Renal cortical epithelial cell (primary cell): Measurements from ENCODE around the gene SLFN12L. TPM values are rescaled to one million over a fixed set of nuclear protein-coding genes. Genes with fewer than 3 reads are reported as not detected.
A peak's percentile ranks its signal among the peaks of the same experiment; 100 is the strongest.
"Not testable (repeated sequence)": the region's sequence is repeated elsewhere in the genome, so short reads cannot be mapped to it uniquely, and the experiment has no call there.

ENCODE experiments used
- DNase-seq: peaks from one replicate; pipeline ENCODE4 v3.0.0-alpha.2; 2011; ENCODE audit warnings: low read depth
- total RNA-seq: library from RNA; depleted of rRNA; stranded (reverse); fragments of >200 nt; gene quantifications from 2 replicates; pipeline ENCODE4 v1.2.3, GENCODE V29; 2014

The SLFN12L gene
- total RNA-seq, 1 donor from 2014 or later = 0.05 TPM

- no peak for DNase-seq
These were observed 40.8 kb downstream of the SLFN12L start for GRCh38 chr17:35496451-35497290.

- no peak for DNase-seq
These were observed 44.4 kb downstream of the SLFN12L start for GRCh38 chr17:35493040-35493439.

- DNase-seq = no peak
These were observed 46.1 kb downstream of the SLFN12L start for GRCh38 chr17:35491417-35491816.

GRCh38 chr17:35489944-35490343, 47.5 kb downstream of the SLFN12L start:
- DNase-seq = no peak

- DNase-seq = no peak
These were observed 48.5 kb downstream of the SLFN12L start for GRCh38 chr17:35488991-35489390.

GRCh38 chr17:35486920-35487732, 50.4 kb downstream of the SLFN12L start:
- DNase-seq = peak; percentile 67

GRCh38 chr17:35479271-35479670, 58.2 kb downstream of the SLFN12L start:
- DNase-seq = no peak

GRCh38 chr17:35477248-35477647, 60.2 kb downstream of the SLFN12L start:
- no peak for DNase-seq

- DNase-seq = no peak
These were observed 61.1 kb downstream of the SLFN12L start for GRCh38 chr17:35476283-35476820.

GRCh38 chr17:35468475-35468874, 69.0 kb downstream of the SLFN12L start:
- no peak for DNase-seq

- no peak for DNase-seq
These were observed 69.7 kb downstream of the SLFN12L start for GRCh38 chr17:35467824-35468223.

- DNase-seq = peak; percentile 9
These were observed 77.1 kb downstream of the SLFN12L start for GRCh38 chr17:35460354-35460851.

GRCh38 chr17:35454035-35454434, 83.4 kb downstream of the SLFN12L start:
- DNase-seq = not testable (repeated sequence)

- DNase-seq = peak; percentile 69
These were observed 84.3 kb downstream of the SLFN12L start for GRCh38 chr17:35453171-35453570.

- DNase-seq = peak; percentile 51
These were observed 88.0 kb downstream of the SLFN12L start for GRCh38 chr17:35449371-35449931.

- DNase-seq = no peak
These were observed 88.6 kb downstream of the SLFN12L start for GRCh38 chr17:35448899-35449227.

GRCh38 chr17:35448214-35448898, 89.1 kb downstream of the SLFN12L start, which contains the start of gene SLFN13:
Gene SLFN13, minus strand, starts transcription at chr17:35448766. Its CDS starts 3,086 bp downstream, at chr17:35445680.
- DNase-seq = peak; percentile 86

GRCh38 chr17:35447499-35447898, 90.0 kb downstream of the SLFN12L start:
- DNase-seq = no peak

GRCh38 chr17:35438433-35438832, 99.0 kb downstream of the SLFN12L start:
- no peak for DNase-seq

- DNase-seq = peak; percentile 99
These were observed 104.2 kb downstream of the SLFN12L start for GRCh38 chr17:35433075-35433894.
